Activated naive CD4-positive, alpha-beta T cell treated with anti-CD3 and anti-CD28 coated beads, Interleukin-2, amount 10 ng/mL, durations not matched to agents 7 days and 5 days (primary cell): ENCODE results near the gene CLDN19.
"Not testable (repeated sequence)": the region's sequence is repeated elsewhere in the genome, so short reads cannot be mapped to it uniquely, and the experiment has no call there.

Experiments
- CTCF ChIA-PET: fragments of 350-600 bp; sonication (Branson Sonifier 250); formaldehyde crosslinking; loops from one replicate; lab custom pipeline; 2021; ENCODE audit warnings: antibody characterized with exemption; lab: Charles Lee
- DNase-seq: peaks from one replicate; pipeline ENCODE4 v3.0.0-alpha.2; 2020
- H3K27ac Mint-ChIP-seq: one replicate; pipeline ENCODE4 v1.8.0; 2021; ENCODE audit warnings: mild to moderate bottlenecking, moderate library complexity, mixed read lengths
- H3K27me3 Mint-ChIP-seq: one replicate; pipeline ENCODE4 v1.8.0; 2021; ENCODE audit warnings: mild to moderate bottlenecking, mixed read lengths
- H3K36me3 Mint-ChIP-seq: one replicate; pipeline ENCODE4 v1.8.0; 2021; ENCODE audit warnings: mixed read lengths
- H3K4me1 Mint-ChIP-seq: one replicate; pipeline ENCODE4 v1.8.0; 2021; ENCODE audit warnings: mixed read lengths
- H3K4me3 Mint-ChIP-seq: one replicate; pipeline ENCODE4 v1.8.0; 2021; ENCODE audit warnings: mild to moderate bottlenecking, moderate library complexity, mixed read lengths
- H3K9me3 Mint-ChIP-seq: one replicate; pipeline ENCODE4 v1.8.0; 2021; ENCODE audit warnings: mixed read lengths

CLDN19 gene

GRCh38 chr1:42730988-42731387 lies 9.0 kb downstream of the CLDN19 start:
- no peak overlapping the region for H3K4me3 Mint-ChIP-seq
- H3K4me1 Mint-ChIP-seq, result no peaks in the 10 kb centered on the region

DNA sequence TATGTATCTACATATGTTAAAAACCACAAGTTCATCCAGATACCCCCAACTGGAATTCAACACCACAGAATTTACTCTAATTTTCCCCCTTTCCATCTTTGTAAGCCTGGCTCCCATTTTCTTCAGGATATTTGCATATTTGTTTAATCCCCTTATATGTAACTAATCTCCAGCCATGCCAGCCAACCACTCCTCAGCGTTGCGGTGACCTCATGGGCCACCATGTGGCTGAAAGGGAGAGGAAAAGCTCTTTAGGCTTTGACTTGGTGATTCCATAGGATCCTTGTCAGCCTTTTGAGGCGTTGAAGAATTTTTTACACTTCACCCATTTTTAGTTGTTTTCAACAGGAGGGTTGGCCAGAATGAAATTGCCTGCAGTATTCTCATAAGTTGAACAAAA lies 10.0 kb downstream of the CLDN19 start:
- no peaks in the 10 kb centered on the region for H3K4me1 Mint-ChIP-seq
- H3K9me3 Mint-ChIP-seq, result no peaks in the 10 kb centered on the region
- CTCF ChIA-PET, result interaction anchor here (0.8 to 1.4 kb wide), 3 partner anchors 60 to 386 kb away, joined by 3 to 5 read pairs (median 4); no protein-coding TSS in a partner anchor
- H3K4me3 Mint-ChIP-seq, result no peak overlapping the region
- no peak for DNase-seq
- no peak overlapping the region for H3K27ac Mint-ChIP-seq
- peaks cover 6% of the 10 kb centered on the region for H3K27me3 Mint-ChIP-seq
- no peaks in the 10 kb centered on the region for H3K36me3 Mint-ChIP-seq

More at GRCh38 chr1:42730988-42731387, 9.0 kb downstream of the CLDN19 start:
- DNase-seq, result peak; percentile 43
- Mint-ChIP-seq H3K27ac (no peak overlapping the region), H3K27me3 (peaks cover 6% of the 10 kb centered on the region), H3K9me3 (no peaks in the 10 kb centered on the region), H3K36me3 (no peaks in the 10 kb centered on the region)
- CTCF ChIA-PET, result interaction anchor here (1.3 to 1.4 kb wide), 2 partner anchors 343 to 387 kb away, joined by 4 to 5 read pairs; no protein-coding TSS in a partner anchor

DNA sequence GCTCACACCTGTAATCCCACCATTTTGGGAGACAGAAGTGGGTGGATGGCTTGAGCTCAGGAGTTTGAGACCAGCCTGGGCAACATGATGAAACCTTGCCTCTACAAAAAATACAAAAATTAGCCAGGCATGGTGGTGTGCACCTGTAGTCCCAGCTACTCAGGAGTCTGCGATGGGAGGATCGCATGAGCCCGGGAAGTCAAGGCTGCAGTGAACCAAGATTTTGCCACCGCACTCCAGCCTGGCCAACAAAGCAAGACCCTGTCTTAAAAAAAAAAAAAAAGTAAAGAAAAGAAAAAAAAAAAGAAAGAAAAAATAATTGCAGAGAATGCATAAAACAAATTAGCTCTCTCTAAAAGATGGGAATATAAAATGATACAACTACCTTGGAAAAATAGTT lies 14.2 kb downstream of the CLDN19 start:
- H3K36me3 Mint-ChIP-seq, H3K4me1 Mint-ChIP-seq, H3K4me3 Mint-ChIP-seq, DNase-seq, H3K27ac Mint-ChIP-seq, CTCF ChIA-PET, H3K9me3 Mint-ChIP-seq, H3K27me3 Mint-ChIP-seq: not testable (repeated sequence)

DNA sequence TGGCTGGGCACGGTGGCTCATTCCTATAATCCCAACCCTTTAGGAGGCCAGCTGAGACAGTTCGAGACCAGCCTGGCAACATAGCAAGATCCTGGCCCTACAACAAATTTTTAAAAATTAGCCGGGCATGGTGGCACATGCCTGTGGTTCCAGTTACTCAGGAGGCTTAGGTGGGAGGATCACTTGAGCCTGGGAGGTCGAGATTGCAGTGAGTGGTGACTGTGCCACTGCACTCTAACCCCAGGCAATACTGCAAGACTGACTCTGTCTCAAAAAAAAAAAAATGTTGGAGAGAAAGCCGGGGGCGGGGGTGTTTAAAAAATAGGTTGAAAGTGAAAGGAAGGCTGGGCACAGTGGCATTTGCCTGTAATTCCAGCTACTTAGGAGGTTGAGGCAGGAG lies 16.5 kb downstream of the CLDN19 start:
- H3K4me3 Mint-ChIP-seq, result no peak overlapping the region
- peaks cover under 1% of the 10 kb centered on the region for H3K36me3 Mint-ChIP-seq
- H3K9me3 Mint-ChIP-seq, result no peaks in the 10 kb centered on the region
- H3K27ac Mint-ChIP-seq, result no peak overlapping the region
- CTCF ChIA-PET, result no interaction called here
- peaks cover 7% of the 10 kb centered on the region for H3K27me3 Mint-ChIP-seq
- H3K4me1 Mint-ChIP-seq, result no peaks in the 10 kb centered on the region
- no peak for DNase-seq

DNA sequence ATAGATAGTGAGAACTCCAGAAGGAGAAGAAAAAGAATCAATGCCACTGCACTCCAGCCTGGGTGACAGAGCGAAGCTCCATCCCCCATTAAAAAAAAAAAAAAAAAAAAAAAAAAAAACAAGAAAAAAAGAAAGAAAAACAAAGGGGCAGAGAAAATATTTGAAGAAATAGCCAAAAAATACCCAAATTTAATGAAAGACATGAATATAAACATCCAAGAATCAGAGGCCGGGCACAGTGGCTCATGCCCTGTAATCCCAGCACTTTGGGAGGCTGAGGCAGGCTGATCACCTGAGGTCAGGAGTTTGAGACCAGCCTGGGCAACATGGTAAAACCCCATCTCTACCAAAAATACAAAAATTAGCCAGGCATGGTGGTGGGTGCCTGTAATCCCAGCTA lies 17.6 kb downstream of the CLDN19 start:
- H3K4me3 Mint-ChIP-seq, H3K27me3 Mint-ChIP-seq, H3K27ac Mint-ChIP-seq, H3K4me1 Mint-ChIP-seq, CTCF ChIA-PET, DNase-seq, H3K9me3 Mint-ChIP-seq, H3K36me3 Mint-ChIP-seq: not testable (repeated sequence)

- H3K27me3 Mint-ChIP-seq, result peaks cover 7% of the 10 kb centered on the region
- H3K4me1 Mint-ChIP-seq, result no peaks in the 10 kb centered on the region
- no peak overlapping the region for H3K4me3 Mint-ChIP-seq
- CTCF ChIA-PET, result no interaction called here
- DNase-seq, result no peak
- H3K9me3 Mint-ChIP-seq, result no peaks in the 10 kb centered on the region
- peaks cover 9% of the 10 kb centered on the region for H3K36me3 Mint-ChIP-seq
- no peak overlapping the region for H3K27ac Mint-ChIP-seq
Observed at GRCh38 chr1:42721926-42722325, 18.1 kb downstream of the CLDN19 start.

DNA sequence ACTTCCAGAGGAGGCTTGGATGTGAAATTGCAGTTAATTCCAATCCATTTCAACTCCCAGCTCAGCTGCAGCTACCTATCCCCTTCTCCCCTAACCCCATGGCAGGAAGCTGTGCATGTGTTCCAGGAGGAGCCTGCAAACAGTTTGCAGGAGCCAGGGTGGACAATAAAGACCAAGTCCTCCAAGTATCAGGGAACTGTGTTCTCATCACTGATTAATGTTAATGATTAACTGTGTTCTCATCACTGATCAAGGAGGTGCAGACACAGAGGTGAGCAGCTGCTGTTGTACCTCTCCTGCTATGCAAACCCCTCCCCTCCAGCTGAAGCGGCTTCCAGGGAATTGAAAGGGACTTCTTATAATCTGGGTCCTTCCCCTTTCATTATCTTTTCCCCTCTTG lies 19.2 kb downstream of the CLDN19 start:
- Mint-ChIP-seq H3K27me3 (peaks cover 7% of the 10 kb centered on the region), H3K9me3 (no peaks in the 10 kb centered on the region), H3K36me3 (peaks cover 16% of the 10 kb centered on the region), H3K4me3 (no peak overlapping the region), H3K27ac (peak overlapping the region; percentile 26), H3K4me1 (no peaks in the 10 kb centered on the region)
- CTCF ChIA-PET, result no interaction called here
- DNase-seq, result no peak

DNA sequence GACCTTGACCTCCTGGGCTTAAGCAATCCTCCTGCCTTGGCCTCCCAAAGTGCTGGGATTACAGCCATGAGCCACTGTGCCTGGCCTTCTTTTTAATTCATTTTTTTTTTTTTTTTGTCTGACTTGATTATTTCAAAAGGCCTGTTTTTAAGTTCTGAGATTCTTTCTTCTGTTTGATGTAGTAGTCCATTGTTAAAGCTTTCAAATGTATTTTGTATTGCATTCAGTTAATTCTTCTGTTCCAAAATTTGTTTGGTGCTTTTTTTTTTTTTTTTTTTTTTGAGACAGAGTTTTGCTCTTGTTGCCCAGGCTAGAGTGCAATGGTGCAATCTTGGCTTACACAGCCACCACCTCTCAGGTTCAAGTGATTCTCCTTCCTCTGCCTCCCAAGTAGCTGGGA lies 25.6 kb downstream of the CLDN19 start:
- H3K27me3 Mint-ChIP-seq, H3K4me3 Mint-ChIP-seq: not testable (repeated sequence)

DNA sequence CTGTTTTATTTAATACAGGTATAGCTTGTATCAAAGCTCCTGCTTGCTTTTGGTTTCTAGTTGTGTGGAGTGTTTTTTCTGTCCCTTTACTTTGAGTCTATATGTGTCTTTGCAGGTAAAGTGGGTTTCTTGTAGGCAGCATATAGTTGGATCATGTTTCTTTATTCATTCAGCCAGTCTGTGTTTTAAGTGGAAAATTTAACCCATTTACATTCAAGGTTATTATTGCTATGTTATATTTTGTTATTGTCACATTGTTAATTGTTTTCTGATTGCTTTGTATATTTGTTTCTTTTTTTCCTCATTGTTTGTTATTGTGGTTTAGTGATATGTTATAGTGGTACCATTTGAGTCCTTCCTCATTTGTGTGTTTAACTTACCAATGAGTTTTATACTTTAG lies 26.7 kb downstream of the CLDN19 start:
- Mint-ChIP-seq H3K36me3 (peaks cover 75% of the 10 kb centered on the region), H3K4me1 (peaks cover 10% of the 10 kb centered on the region), H3K27me3 (no peaks in the 10 kb centered on the region), H3K9me3 (peaks cover 17% of the 10 kb centered on the region), H3K27ac (no peak overlapping the region), H3K4me3 (no peak overlapping the region)
- CTCF ChIA-PET, result no interaction called here
- no peak for DNase-seq

More for the DNA sequence above, 25.6 kb downstream of the CLDN19 start:
- H3K9me3 Mint-ChIP-seq, result peaks cover 17% of the 10 kb centered on the region
- H3K4me1 Mint-ChIP-seq, DNase-seq, CTCF ChIA-PET, H3K27ac Mint-ChIP-seq: not testable (repeated sequence)
- H3K36me3 Mint-ChIP-seq, result peaks cover 68% of the 10 kb centered on the region

- H3K4me1 Mint-ChIP-seq, H3K27me3 Mint-ChIP-seq, H3K4me3 Mint-ChIP-seq, H3K27ac Mint-ChIP-seq, DNase-seq, CTCF ChIA-PET: not testable (repeated sequence)
- Mint-ChIP-seq H3K9me3 (peaks cover 17% of the 10 kb centered on the region), H3K36me3 (peaks cover 78% of the 10 kb centered on the region)
Observed at GRCh38 chr1:42712808-42713207, 27.2 kb downstream of the CLDN19 start.

DNA sequence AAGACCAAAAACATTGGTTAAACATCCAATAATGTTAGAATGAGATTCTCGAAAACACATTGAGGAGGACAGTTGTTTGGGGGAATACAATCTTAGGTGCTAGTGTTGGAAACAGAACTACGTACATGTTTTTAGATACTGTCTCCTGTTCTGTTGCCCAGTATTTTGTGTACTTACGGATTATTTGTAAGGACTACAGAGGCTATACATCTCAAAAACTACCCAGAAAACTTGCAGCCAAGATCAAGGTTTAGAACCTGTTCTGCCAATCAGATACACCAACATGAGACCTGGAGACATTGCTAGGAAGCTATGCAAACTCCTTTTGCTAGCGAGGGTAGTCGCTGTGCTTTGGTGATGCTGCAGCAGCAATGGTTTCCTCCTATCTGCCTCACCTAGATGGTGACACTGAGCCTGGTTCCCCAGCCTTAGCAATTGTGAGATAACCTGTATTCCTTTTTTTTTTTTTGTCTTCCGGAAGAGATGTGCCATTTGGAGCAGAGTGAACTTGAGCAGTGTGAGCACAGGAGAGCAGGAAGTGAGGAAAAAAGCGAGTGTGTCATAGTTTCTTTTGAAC lies 36.1 kb downstream of the CLDN19 start:
- H3K9me3 Mint-ChIP-seq, result no peaks in the 10 kb centered on the region
- no peak for DNase-seq
- H3K4me3 Mint-ChIP-seq, result no peak overlapping the region
- no peaks in the 10 kb centered on the region for H3K27me3 Mint-ChIP-seq
- H3K4me1 Mint-ChIP-seq, result no peaks in the 10 kb centered on the region
- H3K36me3 Mint-ChIP-seq, result peaks cover 81% of the 10 kb centered on the region
- no peak overlapping the region for H3K27ac Mint-ChIP-seq
- CTCF ChIA-PET, result no interaction called here

GRCh38 chr1:42700006-42700405 lies 40.0 kb downstream of the CLDN19 start:
- no peak overlapping the region for H3K27ac Mint-ChIP-seq
- no peaks in the 10 kb centered on the region for H3K9me3 Mint-ChIP-seq
- no peak overlapping the region for H3K4me3 Mint-ChIP-seq
- CTCF ChIA-PET, result no interaction called here
- no peak for DNase-seq
- H3K4me1 Mint-ChIP-seq, result peaks cover 4% of the 10 kb centered on the region
- H3K36me3 Mint-ChIP-seq, result peaks cover 86% of the 10 kb centered on the region
- no peaks in the 10 kb centered on the region for H3K27me3 Mint-ChIP-seq

GRCh38 chr1:42698081-42698813 lies 41.8 kb downstream of the CLDN19 start:
- CTCF ChIA-PET, result no interaction called here
- peaks cover 12% of the 10 kb centered on the region for H3K4me1 Mint-ChIP-seq
- H3K36me3 Mint-ChIP-seq, result peaks cover 81% of the 10 kb centered on the region
- no peak overlapping the region for H3K4me3 Mint-ChIP-seq
- H3K27me3 Mint-ChIP-seq, result no peaks in the 10 kb centered on the region
- H3K27ac Mint-ChIP-seq, result no peak overlapping the region
- H3K9me3 Mint-ChIP-seq, result no peaks in the 10 kb centered on the region
- no peak for DNase-seq

DNA sequence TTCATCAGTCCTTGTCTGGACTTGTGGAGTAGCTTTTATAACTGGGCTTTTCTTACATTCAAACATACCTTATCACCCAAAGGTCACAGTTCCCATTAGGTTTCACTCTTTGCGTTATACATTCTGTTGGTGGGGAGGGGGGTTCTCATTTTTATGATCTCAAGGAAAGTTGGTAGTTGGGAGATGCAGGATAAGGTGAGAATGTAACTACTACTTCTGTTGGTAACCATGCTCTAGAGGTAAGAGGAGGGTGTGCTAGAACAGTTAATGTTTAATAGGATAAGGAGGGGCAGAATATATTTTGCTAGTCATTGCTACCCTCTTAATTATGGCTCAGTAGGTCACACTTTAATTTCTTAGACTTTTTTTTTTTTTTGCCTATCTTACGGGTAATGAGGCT lies 47.1 kb downstream of the CLDN19 start:
- H3K27ac Mint-ChIP-seq, result no peak overlapping the region
- no peak for DNase-seq
- H3K9me3 Mint-ChIP-seq, result no peaks in the 10 kb centered on the region
- peaks cover 47% of the 10 kb centered on the region for H3K36me3 Mint-ChIP-seq
- no peak overlapping the region for H3K4me3 Mint-ChIP-seq
- H3K4me1 Mint-ChIP-seq, result peaks cover 56% of the 10 kb centered on the region
- CTCF ChIA-PET, result no interaction called here
- no peaks in the 10 kb centered on the region for H3K27me3 Mint-ChIP-seq

DNA sequence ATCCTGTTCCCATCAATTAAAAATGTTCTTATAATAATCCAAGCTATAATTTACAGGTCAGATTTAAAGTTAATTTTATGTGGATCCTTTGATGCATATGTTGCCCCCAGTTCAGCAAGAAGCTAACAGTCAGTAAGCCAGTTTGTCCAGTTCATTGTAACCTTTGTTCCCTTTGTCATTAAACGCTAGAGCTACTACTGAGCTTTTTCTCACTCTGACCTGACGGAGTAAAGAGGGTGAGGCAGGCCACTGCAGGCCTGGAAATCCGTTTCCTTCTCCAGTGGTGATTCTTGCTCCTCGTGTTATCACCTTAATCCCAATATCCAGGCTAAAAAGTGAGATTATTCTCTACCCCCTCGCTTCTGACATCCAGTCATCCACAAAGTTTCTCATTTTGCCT lies 47.6 kb downstream of the CLDN19 start:
- peaks cover 61% of the 10 kb centered on the region for H3K4me1 Mint-ChIP-seq
- peaks cover 49% of the 10 kb centered on the region for H3K36me3 Mint-ChIP-seq
- H3K27me3 Mint-ChIP-seq, result no peaks in the 10 kb centered on the region
- CTCF ChIA-PET, result no interaction called here
- no peak overlapping the region for H3K4me3 Mint-ChIP-seq
- no peaks in the 10 kb centered on the region for H3K9me3 Mint-ChIP-seq
- H3K27ac Mint-ChIP-seq, result no peak overlapping the region
- DNase-seq, result no peak
